A549 (cell line): Measurements from ENCODE around the gene RINL. TPM values are rescaled to one million over a fixed set of nuclear protein-coding genes. Genes with fewer than 3 reads are reported as not detected.
A peak's percentile ranks its signal among the peaks of the same experiment; 100 is the strongest.

ENCODE experiments used
- BHLHE40 ChIP-seq: IDR thresholded peaks from 2 replicates; pipeline ENCODE4 v1.6.1; 2012; ENCODE audit warnings: low read depth, low read length, inconsistent platforms
- CBX8 ChIP-seq: fragments of 200-600 bp; sonication (generic); IDR thresholded peaks from 2 replicates; pipeline ENCODE4 v1.6.1; 2016
- CEBPB ChIP-seq, 2 experiments: fragments of >200 bp in 1 of 2; sonication (Bioruptor Twin) in 1 of 2; formaldehyde crosslinking in 1 of 2; IDR thresholded peaks; 2 replicates each; pipeline ENCODE4 v1.6.1; 2012 to 2016
- CHD4 ChIP-seq: fragments of 200-600 bp; sonication (generic); IDR thresholded peaks from 2 replicates; pipeline ENCODE4 v1.6.1; 2016; ENCODE audit warnings: antibody characterized with exemption, mild to moderate bottlenecking, borderline replicate concordance
- EHF ChIP-seq: fragments of 250-450 bp; sonication (Bioruptor Pico); IDR thresholded peaks from 2 replicates; pipeline ENCODE4 v1.5.0; 2020; ENCODE audit warnings: mild to moderate bottlenecking
- FOSB ChIP-seq: fragments of 250-450 bp; sonication (Bioruptor Pico); IDR thresholded peaks from 2 replicates; pipeline ENCODE4 v1.5.0; 2020; ENCODE audit warnings: mild to moderate bottlenecking, moderate library complexity
- FOSL2 ChIP-seq, 2 experiments: fragments of 450-650 bp in 1 of 2; fragments of >200 bp in 1 of 2; sonication (Bioruptor Twin) in 1 of 2; formaldehyde crosslinking; IDR thresholded peaks; 2 replicates each; pipeline versions ENCODE4 v1.5.0 to v1.6.1; 2016 to 2020; ENCODE audit warnings: mild to moderate bottlenecking in 1 of 2, moderate library complexity in 1 of 2
- HDAC2 ChIP-seq: fragments of 200-600 bp; sonication (generic); IDR thresholded peaks from 2 replicates; pipeline ENCODE4 v1.6.1; 2016
- HEYL ChIP-seq: fragments of 250-450 bp; sonication (Bioruptor Pico); IDR thresholded peaks from 2 replicates; pipeline ENCODE4 v1.8.0; 2021; ENCODE audit warnings: mild to moderate bottlenecking, moderate library complexity
- HOXA7 ChIP-seq: fragments of 250-450 bp; sonication (Bioruptor Pico); IDR thresholded peaks from 2 replicates; pipeline ENCODE4 v1.5.0; 2020; ENCODE audit warnings: mild to moderate bottlenecking, moderate library complexity
- HOXB13 ChIP-seq: fragments of 250-450 bp; sonication (Bioruptor Pico); IDR thresholded peaks from 2 replicates; pipeline ENCODE4 v1.5.0; 2020; ENCODE audit warnings: low read depth, mild to moderate bottlenecking, moderate library complexity
- HOXB5 ChIP-seq: fragments of 250-450 bp; sonication (Bioruptor Pico); IDR thresholded peaks from 2 replicates; pipeline ENCODE4 v1.5.0; 2020; ENCODE audit warnings: mild to moderate bottlenecking, moderate library complexity
- JUN ChIP-seq, 2 experiments: fragments of >200 bp; sonication (Bioruptor Twin); formaldehyde crosslinking; IDR thresholded peaks; 2 replicates in 1 of 2; 3 replicates in 1 of 2; pipeline ENCODE4 v1.6.1; 2016 to 2017
- JUNB ChIP-seq: fragments of >200 bp; sonication (Bioruptor Twin); formaldehyde crosslinking; IDR thresholded peaks from 2 replicates; pipeline ENCODE4 v1.6.1; 2016
- KDM1A ChIP-seq: fragments of 200-600 bp; sonication (generic); IDR thresholded peaks from 2 replicates; pipeline ENCODE4 v1.6.1; 2016; ENCODE audit warnings: low read depth, mild to moderate bottlenecking
- KDM5A ChIP-seq: fragments of 200-600 bp; sonication (generic); IDR thresholded peaks from 2 replicates; pipeline ENCODE4 v1.6.1; 2016; ENCODE audit warnings: antibody characterized with exemption, mild to moderate bottlenecking
- NFE2L2 ChIP-seq: fragments of 150-350 bp; conservative IDR thresholded peaks from 2 replicates; pipeline ENCODE4 v1.6.1; 2014; ENCODE audit warnings: low read length
- POLR2AphosphoS2 ChIP-seq: conservative IDR thresholded peaks from 2 replicates; pipeline ENCODE4 v1.6.1; 2012; ENCODE audit warnings: low read length, improper control_type of control experiment, inconsistent platforms
- RAD21 ChIP-seq, 2 experiments: fragments of >200 bp in 1 of 2; sonication (Bioruptor Twin) in 1 of 2; formaldehyde crosslinking in 1 of 2; IDR thresholded peaks in 1 of 2; conservative IDR thresholded peaks in 1 of 2; 2 replicates in 1 of 2; 3 replicates in 1 of 2; pipeline ENCODE4 v1.6.1; 2012 to 2018; ENCODE audit warnings: inconsistent platforms in 1 of 2
- RFX5 ChIP-seq: fragments of 450-650 bp; IDR thresholded peaks from 2 replicates; pipeline ENCODE4 v1.7.1; 2014; ENCODE audit warnings: antibody characterized with exemption, mild to moderate bottlenecking, moderate library complexity
- ZC3H11A ChIP-seq: fragments of 450-650 bp; IDR thresholded peaks from 2 replicates; pipeline ENCODE4 v1.6.1; 2014; ENCODE audit warnings: antibody characterized with exemption, mild to moderate bottlenecking
- ZFP36 ChIP-seq: fragments of 450-650 bp; IDR thresholded peaks from 2 replicates; pipeline ENCODE4 v1.6.1; 2014; ENCODE audit warnings: borderline replicate concordance; ENCODE audit not compliant: partially characterized antibody
- ZSCAN20 ChIP-seq: fragments of 250-450 bp; sonication (Bioruptor Pico); IDR thresholded peaks from 2 replicates; pipeline ENCODE4 v1.8.0; 2022; ENCODE audit warnings: mild to moderate bottlenecking, moderate library complexity
- polyA plus RNA-seq, 4 experiments: library from polyadenylated mRNA; depleted of rRNA in 3 of 4; stranded (reverse); fragments of >200 nt; fragmentation: RNase III in 1 of 4; extraction: RNeasy Plus Mini Kit Qiagen cat#74134 plus additional on column Dnase treatment in 1 of 4; gene quantifications; 2 replicates in 3 of 4; 3 replicates in 1 of 4; pipeline ENCODE4 v1.2.3, GENCODE V29; 2011 to 2017
- TF ChIP-seq, protein P1 (sequence below): IDR thresholded peaks from 2 replicates; pipeline ENCODE4 v1.6.1; 2012
- TF ChIP-seq, protein P2 (sequence below): fragments of >200 bp; sonication (Bioruptor Twin); formaldehyde crosslinking; IDR thresholded peaks from 3 replicates; pipeline ENCODE4 v1.6.1; 2016
- TF ChIP-seq, protein P3 (sequence below): fragments of 250-450 bp; sonication (Bioruptor Pico); IDR thresholded peaks from 2 replicates; pipeline ENCODE4 v1.5.0; 2020; ENCODE audit warnings: low read depth, mild to moderate bottlenecking, moderate library complexity
- TF ChIP-seq, protein P4 (sequence below): fragments of >200 bp; sonication (Bioruptor Twin); formaldehyde crosslinking; IDR thresholded peaks from 2 replicates; pipeline ENCODE4 v1.6.1; 2016
- TF ChIP-seq, protein P5 (sequence below): IDR thresholded peaks from 2 replicates; pipeline ENCODE4 v1.6.1; 2012

The RINL gene
- polyA plus RNA-seq, 2 of the 4 experiments (the other 2 are of a cell fraction): 2.9 to 6.3 TPM

DNA sequence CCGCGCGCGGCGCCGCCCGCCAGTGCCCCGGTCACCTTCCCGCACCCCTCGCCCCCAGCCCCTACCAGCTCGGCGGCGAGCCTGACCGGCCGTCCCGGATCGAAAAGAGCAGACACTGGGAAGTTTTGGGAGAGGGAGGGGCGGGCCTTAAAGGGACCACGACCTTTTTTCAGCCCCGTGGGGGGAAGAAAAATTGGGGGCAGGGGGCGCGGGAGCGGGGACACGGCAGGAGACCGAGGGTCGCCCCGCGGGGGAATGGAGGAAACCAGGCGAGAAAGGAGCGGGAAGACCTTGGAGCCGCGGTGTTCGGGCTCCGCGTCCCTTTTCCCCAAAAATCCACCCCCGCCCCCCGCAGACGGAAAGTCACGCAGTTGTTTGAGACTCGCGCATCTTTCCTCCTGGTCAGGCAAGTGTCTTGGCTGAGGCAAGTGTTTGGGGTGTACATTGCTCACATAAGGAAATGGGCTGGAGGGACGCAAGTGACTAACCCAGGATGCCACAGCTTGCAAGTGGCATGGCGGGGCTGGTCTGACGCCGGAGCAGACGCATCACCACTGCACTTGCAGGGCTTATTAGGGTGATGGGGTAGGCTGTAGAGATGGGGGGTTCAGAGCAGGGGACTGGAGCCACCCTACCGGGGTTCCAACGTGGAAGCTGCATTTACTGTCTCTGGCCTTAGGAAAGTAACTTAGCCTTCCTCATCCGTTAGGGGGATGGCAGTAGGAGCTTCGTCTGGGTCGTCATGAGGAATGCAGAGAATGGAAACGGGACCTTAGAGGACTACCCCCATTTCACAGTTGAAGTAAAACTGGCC lies 25.6 kb downstream of the RINL start (continued):
- TF ChIP-seq, protein P1, sequence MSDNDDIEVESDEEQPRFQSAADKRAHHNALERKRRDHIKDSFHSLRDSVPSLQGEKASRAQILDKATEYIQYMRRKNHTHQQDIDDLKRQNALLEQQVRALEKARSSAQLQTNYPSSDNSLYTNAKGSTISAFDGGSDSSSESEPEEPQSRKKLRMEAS: peak; percentile 82
- TF ChIP-seq CBX8: no peak
- no peak; a peak in 1 of 5 replicates for TF ChIP-seq RAD21 (conservative IDR thresholded peaks at IDR 0.05 in 1 of 2, IDR thresholded peaks at IDR 0.05 in 1 of 2)
- no peak for TF ChIP-seq RFX5
- no peak for TF ChIP-seq JUNB
- no peak for TF ChIP-seq HEYL (CRISPR knock-in tag)
- no peak for TF ChIP-seq KDM1A
- TF ChIP-seq CHD4: 0 out of 2 replicates have a peak, but pooled peaks have one; percentile 27
- TF ChIP-seq ZSCAN20 (CRISPR knock-in tag): no peak
- TF ChIP-seq, protein P2, sequence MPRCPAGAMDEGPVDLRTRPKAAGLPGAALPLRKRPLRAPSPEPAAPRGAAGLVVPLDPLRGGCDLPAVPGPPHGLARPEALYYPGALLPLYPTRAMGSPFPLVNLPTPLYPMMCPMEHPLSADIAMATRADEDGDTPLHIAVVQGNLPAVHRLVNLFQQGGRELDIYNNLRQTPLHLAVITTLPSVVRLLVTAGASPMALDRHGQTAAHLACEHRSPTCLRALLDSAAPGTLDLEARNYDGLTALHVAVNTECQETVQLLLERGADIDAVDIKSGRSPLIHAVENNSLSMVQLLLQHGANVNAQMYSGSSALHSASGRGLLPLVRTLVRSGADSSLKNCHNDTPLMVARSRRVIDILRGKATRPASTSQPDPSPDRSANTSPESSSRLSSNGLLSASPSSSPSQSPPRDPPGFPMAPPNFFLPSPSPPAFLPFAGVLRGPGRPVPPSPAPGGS: no peak; the same call in 2 of the 3 replicates
- TF ChIP-seq POLR2AphosphoS2: no peak
- TF ChIP-seq JUN (IDR thresholded peaks at IDR 0.05): peak; percentile 47 to 80
- TF ChIP-seq KDM5A: no peak
- 0 out of 2 replicates have a peak, but pooled peaks have one; percentile 7 for TF ChIP-seq ZC3H11A
- TF ChIP-seq FOSB: 0 out of 2 replicates have a peak, but pooled peaks have one; percentile 12
- TF ChIP-seq, protein P3, sequence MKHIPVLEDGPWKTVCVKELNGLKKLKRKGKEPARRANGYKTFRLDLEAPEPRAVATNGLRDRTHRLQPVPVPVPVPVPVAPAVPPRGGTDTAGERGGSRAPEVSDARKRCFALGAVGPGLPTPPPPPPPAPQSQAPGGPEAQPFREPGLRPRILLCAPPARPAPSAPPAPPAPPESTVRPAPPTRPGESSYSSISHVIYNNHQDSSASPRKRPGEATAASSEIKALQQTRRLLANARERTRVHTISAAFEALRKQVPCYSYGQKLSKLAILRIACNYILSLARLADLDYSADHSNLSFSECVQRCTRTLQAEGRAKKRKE (CRISPR knock-in tag): no peak
- TF ChIP-seq, protein P4, sequence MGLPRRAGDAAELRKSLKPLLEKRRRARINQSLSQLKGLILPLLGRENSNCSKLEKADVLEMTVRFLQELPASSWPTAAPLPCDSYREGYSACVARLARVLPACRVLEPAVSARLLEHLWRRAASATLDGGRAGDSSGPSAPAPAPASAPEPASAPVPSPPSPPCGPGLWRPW: no peak
- no peak for TF ChIP-seq BHLHE40
- no peak for TF ChIP-seq HOXB5 (CRISPR knock-in tag)
- TF ChIP-seq HDAC2: no peak
- no peak for TF ChIP-seq FOSL2 (IDR thresholded peaks at IDR 0.05)
- peak; percentile 67 for TF ChIP-seq FOSL2 (CRISPR knock-in tag; IDR thresholded peaks at IDR 0.05)
- TF ChIP-seq, protein P5, sequence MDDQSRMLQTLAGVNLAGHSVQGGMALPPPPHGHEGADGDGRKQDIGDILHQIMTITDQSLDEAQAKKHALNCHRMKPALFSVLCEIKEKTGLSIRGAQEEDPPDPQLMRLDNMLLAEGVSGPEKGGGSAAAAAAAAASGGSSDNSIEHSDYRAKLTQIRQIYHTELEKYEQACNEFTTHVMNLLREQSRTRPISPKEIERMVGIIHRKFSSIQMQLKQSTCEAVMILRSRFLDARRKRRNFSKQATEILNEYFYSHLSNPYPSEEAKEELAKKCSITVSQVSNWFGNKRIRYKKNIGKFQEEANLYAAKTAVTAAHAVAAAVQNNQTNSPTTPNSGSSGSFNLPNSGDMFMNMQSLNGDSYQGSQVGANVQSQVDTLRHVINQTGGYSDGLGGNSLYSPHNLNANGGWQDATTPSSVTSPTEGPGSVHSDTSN: peak; percentile 70; the same call in 1 of the 2 replicates
- peak; percentile 68; the same call in 1 of the 2 replicates for TF ChIP-seq HOXA7 (CRISPR knock-in tag)
- no peak for TF ChIP-seq ZFP36
- peak; percentile 43; the same call in 1 of the 2 replicates for TF ChIP-seq EHF (CRISPR knock-in tag)
- no peak for TF ChIP-seq NFE2L2
- TF ChIP-seq HOXB13 (CRISPR knock-in tag): no peak
- TF ChIP-seq CEBPB (IDR thresholded peaks at IDR 0.05): no peak
